ENCODE data around the gene SERPINH1.

The SERPINH1 gene

GRCh38 chr11:75562048-75562835, at the start of gene SERPINH1:
Gene SERPINH1 (plus strand): TSS chr11:75562253. CDS start chr11:75566350, 4,097 bp downstream.
- peak; percentile 83 for DNase-seq

GRCh38 chr11:75513250-75513649, 48.8 kb upstream of the SERPINH1 start:
- no peak for DNase-seq

GRCh38 chr11:75514596-75514995, 47.5 kb upstream of the SERPINH1 start:
- no peak for DNase-seq

- no peak for DNase-seq
Observed at GRCh38 chr11:75516140-75516539, 45.9 kb upstream of the SERPINH1 start.

- no peak for DNase-seq
Observed at GRCh38 chr11:75516886-75517285, 45.2 kb upstream of the SERPINH1 start.

GRCh38 chr11:75518204-75518549, 43.9 kb upstream of the SERPINH1 start:
- no peak for DNase-seq

- no peak for DNase-seq
Observed at GRCh38 chr11:75518771-75519653, 43.0 kb upstream of the SERPINH1 start.

GRCh38 chr11:75520688-75521087, 41.4 kb upstream of the SERPINH1 start:
- DNase-seq, result no peak

GRCh38 chr11:75522286-75523044, 39.6 kb upstream of the SERPINH1 start:
- no peak for DNase-seq

- no peak for DNase-seq
Observed at GRCh38 chr11:75523189-75523588, 38.9 kb upstream of the SERPINH1 start.

GRCh38 chr11:75523811-75524664, 38.0 kb upstream of the SERPINH1 start:
- DNase-seq, result no peak

GRCh38 chr11:75524665-75525432, 37.2 kb upstream of the SERPINH1 start:
- peak; percentile 12 for DNase-seq

GRCh38 chr11:75525433-75526191, 36.4 kb upstream of the SERPINH1 start, which contains the start of gene GDPD5:
Gene GDPD5 (minus strand): TSS chr11:75525941. CDS start chr11:75477735, 48,206 bp downstream.
- peak; percentile 80 for DNase-seq

GRCh38 chr11:75526192-75526541, 35.9 kb upstream of the SERPINH1 start:
- DNase-seq, result no peak

- DNase-seq, result no peak
Observed at GRCh38 chr11:75527130-75527529, 34.9 kb upstream of the SERPINH1 start.

GRCh38 chr11:75527938-75528735, 33.9 kb upstream of the SERPINH1 start:
- no peak for DNase-seq

GRCh38 chr11:75530577-75530976, 31.5 kb upstream of the SERPINH1 start:
- no peak for DNase-seq

- DNase-seq, result no peak
Observed at GRCh38 chr11:75531325-75531724, 30.7 kb upstream of the SERPINH1 start.

GRCh38 chr11:75532200-75533048, 29.6 kb upstream of the SERPINH1 start:
- peak; percentile 74 for DNase-seq
